MM.1S (cell line): Measurements from ENCODE around the gene KCNMA1.

ENCODE experiments used
- CTCF ChIP-seq: fragments of 300-600 bp; sonication (generic); IDR thresholded peaks from 2 replicates; pipeline ENCODE4 v1.5.1; 2016; ENCODE audit warnings: antibody characterized with exemption, low read length, mixed read lengths
- EZH2phosphoT487 ChIP-seq: fragments of 300-600 bp; sonication (generic); IDR thresholded peaks from 2 replicates; pipeline ENCODE4 v1.6.1; 2018; ENCODE audit warnings: antibody characterized with exemption, low read length

- TF ChIP-seq CTCF, result no peak
- TF ChIP-seq EZH2phosphoT487, result no peak
These were observed 72.0 kb downstream of the KCNMA1 start for GRCh38 chr10:77565590-77566023.
